ENCODE results near the gene GSTA2.

DNA sequence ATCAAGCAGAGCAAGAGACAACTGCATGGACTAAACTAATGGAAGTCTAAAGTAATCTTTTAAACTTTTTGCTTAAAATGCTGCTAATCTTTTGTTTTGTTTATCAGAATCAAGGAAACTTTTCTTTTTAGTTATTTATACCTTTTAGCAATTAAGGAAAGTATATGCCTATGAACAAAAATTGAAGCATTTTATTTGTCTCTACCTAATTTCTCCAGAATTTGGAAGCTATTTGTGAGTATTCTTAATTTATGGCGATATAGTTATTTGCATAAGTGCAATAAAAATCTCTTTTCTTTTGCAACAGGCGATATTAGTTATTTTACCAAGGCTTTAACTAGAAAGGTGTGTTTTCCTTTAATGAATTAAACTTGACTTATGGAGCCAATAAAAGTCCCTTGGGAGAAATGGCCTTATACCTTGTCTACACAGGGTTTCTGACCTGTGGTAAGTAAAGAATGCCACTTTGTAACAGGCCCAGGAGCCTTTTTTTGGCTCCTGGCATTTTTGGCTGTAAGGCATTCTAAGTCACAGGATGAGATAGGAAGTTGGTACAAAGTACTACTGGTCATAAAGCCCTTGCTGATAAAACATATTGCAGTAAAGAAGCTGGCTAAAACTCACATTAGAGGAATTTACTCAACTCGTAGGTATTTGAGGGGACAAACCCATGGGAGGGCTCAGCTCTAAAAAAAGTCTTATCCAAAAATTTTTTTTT lies 55.2 kb downstream of the GSTA2 start:
- TF ChIP-seq, protein P1, sequence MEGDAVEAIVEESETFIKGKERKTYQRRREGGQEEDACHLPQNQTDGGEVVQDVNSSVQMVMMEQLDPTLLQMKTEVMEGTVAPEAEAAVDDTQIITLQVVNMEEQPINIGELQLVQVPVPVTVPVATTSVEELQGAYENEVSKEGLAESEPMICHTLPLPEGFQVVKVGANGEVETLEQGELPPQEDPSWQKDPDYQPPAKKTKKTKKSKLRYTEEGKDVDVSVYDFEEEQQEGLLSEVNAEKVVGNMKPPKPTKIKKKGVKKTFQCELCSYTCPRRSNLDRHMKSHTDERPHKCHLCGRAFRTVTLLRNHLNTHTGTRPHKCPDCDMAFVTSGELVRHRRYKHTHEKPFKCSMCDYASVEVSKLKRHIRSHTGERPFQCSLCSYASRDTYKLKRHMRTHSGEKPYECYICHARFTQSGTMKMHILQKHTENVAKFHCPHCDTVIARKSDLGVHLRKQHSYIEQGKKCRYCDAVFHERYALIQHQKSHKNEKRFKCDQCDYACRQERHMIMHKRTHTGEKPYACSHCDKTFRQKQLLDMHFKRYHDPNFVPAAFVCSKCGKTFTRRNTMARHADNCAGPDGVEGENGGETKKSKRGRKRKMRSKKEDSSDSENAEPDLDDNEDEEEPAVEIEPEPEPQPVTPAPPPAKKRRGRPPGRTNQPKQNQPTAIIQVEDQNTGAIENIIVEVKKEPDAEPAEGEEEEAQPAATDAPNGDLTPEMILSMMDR (IDR thresholded peaks at IDR 0.05; ENCODE audit: insufficient read depth, low read length, poor library complexity, severe bottlenecking): no peak
- no peak for TF ChIP-seq EZH2phosphoT487 (conservative IDR thresholded peaks at IDR 0.05; ENCODE audit: low read length)
